Fibroblast of villous mesenchyme (primary cell): ENCODE data around the gene TFCP2L1. TPM values are rescaled to one million over a fixed set of nuclear protein-coding genes. Genes with fewer than 3 reads are reported as not detected.

Experiments
- DNase-seq: peaks from one replicate; pipeline ENCODE4 v3.0.0-alpha.2; 2010; ENCODE audit warnings: low read depth
- H3K4me3 ChIP-seq: 2 replicates; pipeline ENCODE4 v1.5.1; 2011; ENCODE audit warnings: low read depth, mild to moderate bottlenecking, low read length
- CTCF ChIP-seq: IDR thresholded peaks from 2 replicates; pipeline ENCODE4 v1.5.1; 2012; ENCODE audit warnings: low read depth, mild to moderate bottlenecking, low read length; ENCODE audit not compliant: insufficient read depth
- total RNA-seq: library from RNA; depleted of rRNA; stranded (reverse); fragments of >200 nt; gene quantifications from 2 replicates; pipeline ENCODE4 v1.2.3, GENCODE V29; 2012

The TFCP2L1 gene
- total RNA-seq, 1 donor, result not detected

GRCh38 chr2:121255358-121255757 is 29.6 kb downstream of the TFCP2L1 start:
- H3K4me3 ChIP-seq, result no peak overlapping the region
- DNase-seq, result no peak
- no peak for TF ChIP-seq CTCF

GRCh38 chr2:121254748-121255147 is 30.3 kb downstream of the TFCP2L1 start:
- DNase-seq, result no peak
- no peak overlapping the region for H3K4me3 ChIP-seq
- no peak for TF ChIP-seq CTCF

GRCh38 chr2:121253674-121254240 is 31.2 kb downstream of the TFCP2L1 start:
- DNase-seq, result no peak
- TF ChIP-seq CTCF, result no peak
- H3K4me3 ChIP-seq, result no peak overlapping the region

GRCh38 chr2:121253021-121253673 is 31.9 kb downstream of the TFCP2L1 start:
- DNase-seq, result no peak
- TF ChIP-seq CTCF, result no peak
- H3K4me3 ChIP-seq, result no peak overlapping the region

- TF ChIP-seq CTCF, result no peak
- no peak overlapping the region for H3K4me3 ChIP-seq
- DNase-seq, result no peak
Measured at GRCh38 chr2:121251497-121251896, 33.5 kb downstream of the TFCP2L1 start.

- no peak overlapping the region for H3K4me3 ChIP-seq
- no peak for TF ChIP-seq CTCF
- no peak for DNase-seq
Measured at GRCh38 chr2:121248766-121249343, 36.1 kb downstream of the TFCP2L1 start.
